ENCODE data around the gene FMN1. TPM values are rescaled to one million over a fixed set of nuclear protein-coding genes. Genes with fewer than 3 reads are reported as not detected.
A peak's percentile ranks its signal among the peaks of the same experiment; 100 is the strongest.

Gene FMN1
- polyA plus RNA-seq, 3 donors: 0.28 to 3.7 (median 0.34) TPM

DNA sequence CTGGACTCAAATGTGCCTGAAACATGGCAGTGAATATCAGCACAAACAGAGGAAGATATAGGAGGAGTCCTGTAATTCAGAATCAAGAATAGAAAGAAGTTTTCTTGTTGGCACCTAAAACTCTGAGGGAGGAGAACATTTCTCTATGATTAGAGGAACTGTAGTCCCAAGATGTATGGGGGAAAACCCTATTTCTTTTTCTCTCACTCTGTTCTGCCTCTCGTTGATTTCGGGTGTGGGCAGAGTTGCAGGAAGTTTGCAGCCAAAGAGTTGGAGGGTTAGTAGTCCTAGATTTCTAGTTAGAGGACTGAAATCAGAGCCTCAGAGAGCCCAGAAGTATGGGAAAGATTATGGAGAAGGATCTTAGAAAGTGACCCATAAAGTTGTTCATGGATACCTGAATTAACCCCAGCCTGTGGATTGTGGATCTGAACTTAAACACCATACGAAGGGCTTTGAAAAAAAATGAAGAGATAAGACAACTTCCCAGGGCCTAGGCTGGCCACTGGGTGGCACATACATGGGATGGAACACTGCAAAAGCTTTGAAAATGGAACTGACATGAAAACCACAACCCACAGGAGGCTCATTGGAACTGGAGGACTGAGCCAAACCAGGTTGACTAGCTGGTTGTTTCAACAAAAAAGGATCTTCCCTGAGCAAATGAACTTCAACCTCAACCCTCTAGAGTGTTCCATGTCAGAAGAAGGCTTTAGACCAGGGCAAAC lies 34.6 kb downstream of the FMN1 start:
- Mint-ChIP-seq H3K36me3 (no peaks in the 10 kb centered on the region), H3K9me3 (peaks cover 0 to 6% (median 0%) of the 10 kb centered on the region in 7 donors), H3K27me3 (ENCODE audit: low read depth in 3 of 3) (peaks cover 0 to 2% (median 0%) of the 10 kb centered on the region in 3 donors), H3K27ac (peak overlapping the region in 4 of 7 donors; percentile 4 to 72 (median 46)), H3K4me1 (peaks cover 62% of the 10 kb centered on the region), H3K4me3 (no peak overlapping the region)
- peaks cover 71 to 81% of the 10 kb centered on the region in 2 donors for H3K4me1 ChIP-seq (ENCODE audit: control insufficient read depth in 1 of 2, insufficient read depth in 2 of 2, low read length in 2 of 2)
- TF ChIP-seq, protein P1, sequence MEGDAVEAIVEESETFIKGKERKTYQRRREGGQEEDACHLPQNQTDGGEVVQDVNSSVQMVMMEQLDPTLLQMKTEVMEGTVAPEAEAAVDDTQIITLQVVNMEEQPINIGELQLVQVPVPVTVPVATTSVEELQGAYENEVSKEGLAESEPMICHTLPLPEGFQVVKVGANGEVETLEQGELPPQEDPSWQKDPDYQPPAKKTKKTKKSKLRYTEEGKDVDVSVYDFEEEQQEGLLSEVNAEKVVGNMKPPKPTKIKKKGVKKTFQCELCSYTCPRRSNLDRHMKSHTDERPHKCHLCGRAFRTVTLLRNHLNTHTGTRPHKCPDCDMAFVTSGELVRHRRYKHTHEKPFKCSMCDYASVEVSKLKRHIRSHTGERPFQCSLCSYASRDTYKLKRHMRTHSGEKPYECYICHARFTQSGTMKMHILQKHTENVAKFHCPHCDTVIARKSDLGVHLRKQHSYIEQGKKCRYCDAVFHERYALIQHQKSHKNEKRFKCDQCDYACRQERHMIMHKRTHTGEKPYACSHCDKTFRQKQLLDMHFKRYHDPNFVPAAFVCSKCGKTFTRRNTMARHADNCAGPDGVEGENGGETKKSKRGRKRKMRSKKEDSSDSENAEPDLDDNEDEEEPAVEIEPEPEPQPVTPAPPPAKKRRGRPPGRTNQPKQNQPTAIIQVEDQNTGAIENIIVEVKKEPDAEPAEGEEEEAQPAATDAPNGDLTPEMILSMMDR (IDR thresholded peaks at IDR 0.05): no peak
- no peaks in the 10 kb centered on the region for H3K79me2 ChIP-seq (ENCODE audit: insufficient read depth, low read length)
- no peak overlapping the region for H2AFZ ChIP-seq (ENCODE audit: insufficient read depth, low read depth, low read length, poor library complexity, severe bottlenecking)
- H3K27me3 ChIP-seq (ENCODE audit: control insufficient read depth in 2 of 2, insufficient read depth in 2 of 2, low read length in 2 of 2): no peaks in the 10 kb centered on the region
- no peaks in the 10 kb centered on the region for H4K20me1 ChIP-seq (ENCODE audit: insufficient read depth, low read length)
- no peaks in the 10 kb centered on the region for H3K9me3 ChIP-seq (replicated peaks in 1 of 2; ENCODE audit: control insufficient read depth in 1 of 2, insufficient read depth in 1 of 2, low read length in 2 of 2)
- DNase-seq: peak in 1 of 3 donors; percentile 22
- H3K4me3 ChIP-seq (replicated peaks in 1 of 3; ENCODE audit: low read depth in 2 of 3, low read length in 3 of 3): no peak overlapping the region
- peak overlapping the region in 1 of 2 donors; percentile 15 for H3K27ac ChIP-seq (ENCODE audit: low read depth in 1 of 2, low read length in 2 of 2)
- no peaks in the 10 kb centered on the region for H3K36me3 ChIP-seq (replicated peaks in 1 of 2; ENCODE audit: control insufficient read depth in 1 of 2, insufficient read depth in 2 of 2, low read length in 2 of 2)
- intact Hi-C loops (cut with micrococcal nuclease): loop anchor here in 1 of 2 donors (5.0 kb wide), 1 partner anchor 37 kb away; no protein-coding TSS in a partner anchor
- no peak overlapping the region for H3K9ac ChIP-seq (ENCODE audit: insufficient read depth, low read length, poor library complexity, severe bottlenecking)
- H3K4me2 ChIP-seq (replicated peaks; ENCODE audit: extremely low read depth, low read length, poor library complexity, severe bottlenecking): peak overlapping the region; percentile 29
- WGBS (ENCODE audit: insufficient coverage): no CpG with 5 or more reads among the region's 3 CpGs

DNA sequence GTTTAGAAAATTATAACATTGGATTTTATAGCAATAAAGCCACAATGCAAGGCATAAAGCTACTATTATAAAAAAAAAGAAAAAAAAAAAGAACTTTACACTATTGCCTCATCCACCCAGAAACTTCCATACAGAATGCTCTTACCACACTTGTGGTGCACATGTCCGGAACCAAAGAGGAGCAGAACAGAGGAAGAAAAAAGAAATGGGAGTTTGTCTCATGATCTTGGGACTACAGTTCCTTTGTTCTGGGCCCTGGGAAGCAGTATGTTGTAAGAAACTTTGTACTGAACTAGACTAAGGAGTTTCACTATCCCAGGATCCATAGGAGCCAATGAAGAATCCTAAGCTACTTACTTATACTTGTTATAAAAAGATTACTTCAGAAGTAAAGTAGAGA lies 36.1 kb downstream of the FMN1 start:
- peak overlapping the region in 1 of 3 experiments; percentile 2 for H3K4me3 ChIP-seq (replicated peaks in 1 of 3; ENCODE audit: low read depth in 2 of 3, low read length in 3 of 3)
- H3K9me3 ChIP-seq (replicated peaks in 1 of 2; ENCODE audit: control insufficient read depth in 1 of 2, insufficient read depth in 1 of 2, low read length in 2 of 2): no peaks in the 10 kb centered on the region
- no peaks in the 10 kb centered on the region for H3K27me3 ChIP-seq (ENCODE audit: control insufficient read depth in 2 of 2, insufficient read depth in 2 of 2, low read length in 2 of 2)
- H3K27ac ChIP-seq (ENCODE audit: low read depth in 1 of 2, low read length in 2 of 2): peak overlapping the region in 1 of 2 donors; percentile 54
- DNase-seq: peak; percentile 36 to 82 (median 74)
- no peak overlapping the region for H2AFZ ChIP-seq (ENCODE audit: insufficient read depth, low read depth, low read length, poor library complexity, severe bottlenecking)
- H3K9me3 Mint-ChIP-seq: peaks cover 0 to 6% (median 0%) of the 10 kb centered on the region in 7 donors
- intact Hi-C loops (cut with micrococcal nuclease): loop anchor here in 1 of 2 donors (5.0 kb wide), 1 partner anchor 39 kb away; no protein-coding TSS in a partner anchor
- H3K4me1 Mint-ChIP-seq: peaks cover 74% of the 10 kb centered on the region
- no peaks in the 10 kb centered on the region for H3K27me3 Mint-ChIP-seq (ENCODE audit: low read depth in 3 of 3)
- peaks cover 85 to 89% of the 10 kb centered on the region in 2 donors for H3K4me1 ChIP-seq (ENCODE audit: control insufficient read depth in 1 of 2, insufficient read depth in 2 of 2, low read length in 2 of 2)
- H3K27ac Mint-ChIP-seq: peak overlapping the region in 6 of 7 donors; percentile 56 to 85 (median 76)
- no peaks in the 10 kb centered on the region for H4K20me1 ChIP-seq (ENCODE audit: insufficient read depth, low read length)
- H3K36me3 ChIP-seq (replicated peaks in 1 of 2; ENCODE audit: control insufficient read depth in 1 of 2, insufficient read depth in 2 of 2, low read length in 2 of 2): no peaks in the 10 kb centered on the region
- TF ChIP-seq, protein P1 (IDR thresholded peaks at IDR 0.05): no peak
- H3K9ac ChIP-seq (ENCODE audit: insufficient read depth, low read length, poor library complexity, severe bottlenecking): no peak overlapping the region
- peak overlapping the region in 1 of 2 donors; percentile 39 for H3K4me3 Mint-ChIP-seq
- H3K79me2 ChIP-seq (ENCODE audit: insufficient read depth, low read length): peaks cover 5% of the 10 kb centered on the region
- peaks cover 0 to 3% of the 10 kb centered on the region in 2 donors for H3K36me3 Mint-ChIP-seq
- no CpG with 5 or more reads among the region's 1 CpG for WGBS (ENCODE audit: insufficient coverage)
- H3K4me2 ChIP-seq (replicated peaks; ENCODE audit: extremely low read depth, low read length, poor library complexity, severe bottlenecking): peak overlapping the region; percentile 34
